Endothelial cell of umbilical vein (primary cell): ENCODE data around the gene RETSAT. TPM values are rescaled to one million over a fixed set of nuclear protein-coding genes. Genes with fewer than 3 reads are reported as not detected.

Experiments
- BruUV-seq: library from RNA; stranded (reverse); fragments of 400-500 nt; replicated peaks from 2 replicates; lab custom pipeline; 2021; lab: Mats Ljungman, UMichigan
- CTCF ChIA-PET: fragments of 300-600, 350-600 bp; sonication (Branson Sonifier 250); formaldehyde crosslinking; loops from one replicate; lab custom pipeline; 2021; ENCODE audit warnings: antibody characterized with exemption, inconsistent platforms; lab: Charles Lee
- POLR2A ChIA-PET: fragments of 300-600, 350-600 bp; sonication (Branson Sonifier 250); formaldehyde crosslinking; loops from one replicate; lab custom pipeline; 2021; ENCODE audit warnings: antibody characterized with exemption, inconsistent platforms; lab: Charles Lee
- DNase-seq: peaks from one replicate; pipeline ENCODE4 v3.0.0-alpha.2; 2011; ENCODE audit warnings: low read depth, low spot score
- FAIRE-seq: peaks from 2 replicates; lab custom pipeline; 2011; peaks lifted over from hg19 to GRCh38; lab: Jason Lieb, UNC
- H2AFZ ChIP-seq: 2 replicates; pipeline ENCODE4 v1.6.0; 2012; ENCODE audit warnings: low read depth, low read length, control low read depth, inconsistent platforms
- H3K27ac ChIP-seq: 2 replicates; pipeline ENCODE4 v1.5.1; 2011; ENCODE audit warnings: low read depth, mild to moderate bottlenecking, control low read depth, low read length, moderate library complexity; ENCODE audit not compliant: insufficient read depth
- H3K27me3 ChIP-seq, 2 experiments: 2 replicates each; pipeline versions ENCODE4 v1.6.0 to v1.6.1; 2011; ENCODE audit warnings: low read length in 2 of 2, mixed read lengths in 1 of 2; ENCODE audit not compliant: control insufficient read depth in 2 of 2, insufficient read depth in 2 of 2
- H3K36me3 ChIP-seq, 2 experiments: 2 replicates in 1 of 2; 3 replicates in 1 of 2; pipeline ENCODE4 v1.5.1; 2011; ENCODE audit warnings: low read length in 2 of 2, mild to moderate bottlenecking in 1 of 2, moderate library complexity in 1 of 2; ENCODE audit not compliant: control insufficient read depth in 2 of 2, insufficient read depth in 2 of 2; ENCODE audit errors: extremely low read depth in 1 of 2
- H3K4me1 ChIP-seq: 3 replicates; pipeline ENCODE4 v1.5.1; 2011; ENCODE audit warnings: mild to moderate bottlenecking, low read length; ENCODE audit not compliant: control insufficient read depth, insufficient read depth; ENCODE audit errors: extremely low read depth
- H3K4me2 ChIP-seq: 2 replicates; pipeline ENCODE4 v1.6.1; 2011; ENCODE audit warnings: low read length, control low read depth, mixed read lengths; ENCODE audit not compliant: insufficient read depth
- H3K4me3 ChIP-seq, 3 experiments: fragments of 200-600 bp in 1 of 3; sonication (generic), shearing (Covaris generic) in 1 of 3; replicated peaks in 1 of 3; 2 replicates each; pipeline ENCODE4 v1.5.1; 2011 to 2016; ENCODE audit warnings: control low read depth in 3 of 3, low read length in 3 of 3, mild to moderate bottlenecking in 2 of 3, inconsistent platforms in 1 of 3, low read depth in 1 of 3, moderate library complexity in 1 of 3; ENCODE audit not compliant: insufficient read depth in 1 of 3
- H3K79me2 ChIP-seq: 2 replicates; pipeline ENCODE4 v1.6.0; 2012; ENCODE audit warnings: low read length, inconsistent platforms; ENCODE audit not compliant: control insufficient read depth, insufficient read depth
- H3K9ac ChIP-seq: replicated peaks from 2 replicates; pipeline ENCODE3; 2011; ENCODE audit warnings: low read length, control low read depth; ENCODE audit not compliant: insufficient read depth; ENCODE audit errors: extremely low read depth
- H3K9me1 ChIP-seq: replicated peaks from 3 replicates; pipeline ENCODE4 v1.6.0; 2011; ENCODE audit warnings: mild to moderate bottlenecking, low read length; ENCODE audit not compliant: control insufficient read depth, insufficient read depth; ENCODE audit errors: extremely low read depth
- H3K9me3 ChIP-seq: replicated peaks from 2 replicates; pipeline ENCODE4 v1.5.1; 2012; ENCODE audit warnings: low read length, inconsistent platforms; ENCODE audit not compliant: control insufficient read depth, insufficient read depth
- H4K20me1 ChIP-seq: replicated peaks from 2 replicates; pipeline ENCODE3; 2011; ENCODE audit warnings: mild to moderate bottlenecking, low read length; ENCODE audit not compliant: control insufficient read depth, insufficient read depth; ENCODE audit errors: extremely low read depth
- EZH2 ChIP-seq: IDR thresholded peaks from 2 replicates; pipeline ENCODE4 v1.6.1; 2012; ENCODE audit warnings: borderline replicate concordance, low read depth, mild to moderate bottlenecking, moderate library complexity, low read length, inconsistent platforms; ENCODE audit not compliant: severe bottlenecking
- FOS ChIP-seq: IDR thresholded peaks from 2 replicates; pipeline ENCODE4 v1.6.1; 2011; ENCODE audit warnings: mild to moderate bottlenecking, low read length, moderate library complexity, borderline replicate concordance; ENCODE audit not compliant: insufficient read depth
- GATA2 ChIP-seq: IDR thresholded peaks from 2 replicates; pipeline ENCODE4 v1.7.0; 2011; ENCODE audit warnings: low read depth, mild to moderate bottlenecking, moderate library complexity, mixed read lengths, low read length; ENCODE audit not compliant: insufficient read length, insufficient read depth
- JUN ChIP-seq: IDR thresholded peaks from 2 replicates; pipeline ENCODE4 v1.6.1; 2011; ENCODE audit warnings: borderline replicate concordance, low read depth; ENCODE audit not compliant: insufficient read length, insufficient read depth
- MYC ChIP-seq: IDR thresholded peaks from one replicate; pipeline ENCODE4 v1.6.1; 2011; ENCODE audit warnings: mild to moderate bottlenecking, low read depth, low read length
- POLR2A ChIP-seq: IDR thresholded peaks from 2 replicates; pipeline ENCODE4 v1.6.1; 2012; ENCODE audit warnings: low read depth, mild to moderate bottlenecking, control low read depth, low read length
- POLR2AphosphoS5 ChIP-seq: IDR thresholded peaks from 2 replicates; pipeline ENCODE4 v1.6.1; 2012; ENCODE audit warnings: low read depth, mild to moderate bottlenecking, control low read depth, low read length, moderate library complexity; ENCODE audit not compliant: insufficient read depth
- dilution Hi-C: fragments of 300-500 bp; cut with MboI; formaldehyde crosslinking; loops from one replicate; pipeline ENCODE4 v1.15.0; 2019; ENCODE audit warnings: low sequenced_read_pairs; ENCODE audit not compliant: extremely low pct_ligation_motif_present
- intact Hi-C: fragments of 100-400 bp; cut with micrococcal nuclease; formaldehyde crosslinking; loops from one replicate; pipeline ENCODE4 v1.10.0; 2022
- polyA plus RNA-seq, 4 experiments: library from polyadenylated mRNA; depleted of rRNA in 3 of 4; stranded (reverse) in 3 of 4; unstranded in 1 of 4; fragments of >200 nt; gene quantifications; 2 replicates each; pipeline versions ENCODE4 v1.2.1 to v1.2.3, GENCODE V29; 2011 to 2012; ENCODE audit warnings: missing spikeins in 1 of 4
- total RNA-seq: library from RNA; stranded (reverse); gene quantifications from 2 replicates; pipeline ENCODE4 v1.2.3, GENCODE V29; 2021
- TF ChIP-seq, protein P1 (sequence below): IDR thresholded peaks from 2 replicates; pipeline ENCODE4 v1.6.1; 2011; ENCODE audit not compliant: insufficient read depth, insufficient read length
- TF ChIP-seq, protein P2 (sequence below), 2 donors: IDR thresholded peaks; 1 replicate in 1 of 2; 2 replicates in 1 of 2; pipeline ENCODE4 v1.5.1; 2011; ENCODE audit warnings: low read length in 2 of 2, mild to moderate bottlenecking in 2 of 2, moderate library complexity in 2 of 2, control low read depth in 1 of 2, inconsistent platforms in 1 of 2, low read depth in 1 of 2; ENCODE audit not compliant: insufficient read depth in 1 of 2; ENCODE audit errors: extremely low read depth in 1 of 2

The RETSAT gene
- total and polyA plus RNA-seq, 2 donors (not counting 3 experiments of a cell fraction or from before 2014, with no cell fraction given) = 43.8 to 59.1 TPM

DNA sequence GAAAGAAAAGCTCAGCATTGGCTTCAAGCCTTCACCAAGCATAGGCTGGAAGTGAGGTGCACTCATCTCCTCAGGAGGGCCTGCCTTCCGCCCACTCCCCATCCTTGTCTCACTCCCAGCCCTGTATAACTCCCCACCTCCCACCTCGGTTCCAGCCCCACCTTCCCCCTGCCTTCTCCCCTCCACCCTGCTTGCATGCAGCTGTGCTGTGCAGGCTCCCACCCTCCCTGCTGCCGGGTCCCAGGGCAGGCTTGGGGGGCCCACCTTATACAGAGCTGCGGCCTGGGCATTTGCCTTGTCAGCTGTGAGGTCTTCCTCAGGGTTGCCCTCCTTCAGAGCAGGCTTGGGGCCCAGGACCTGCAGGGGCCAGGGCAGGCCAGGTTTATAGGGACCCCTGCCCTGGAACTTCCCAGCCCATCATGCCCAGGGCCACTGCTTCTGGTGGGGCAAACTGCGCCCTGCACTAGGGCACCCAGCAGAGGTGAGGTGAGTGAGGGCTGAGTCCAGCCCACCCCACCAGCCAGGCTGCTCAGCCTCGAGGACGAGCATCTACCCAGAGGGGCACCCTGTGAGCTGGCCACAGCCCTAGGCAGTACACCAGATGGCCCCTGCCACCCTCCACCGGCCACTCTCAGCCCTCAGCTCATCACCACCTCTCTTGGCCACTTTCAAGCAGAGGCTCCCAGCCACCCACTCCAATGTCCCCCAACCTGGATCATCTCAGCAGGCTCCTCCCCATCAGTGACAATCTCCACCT, 44.3 kb upstream of the RETSAT start:
- intact Hi-C loops (no loop called here), dilution Hi-C loops (no loop called here)
- Histone ChIP-seq H3K79me2 (no peaks in the 10 kb centered on the region), H3K4me3 (no peak overlapping the region), H4K20me1 (no peaks in the 10 kb centered on the region), H2AFZ (no peak overlapping the region), H3K9me1 (no peaks in the 10 kb centered on the region), H3K9me3 (no peaks in the 10 kb centered on the region), H3K27me3 (no peaks in the 10 kb centered on the region), H3K36me3 (peaks cover 2% of the 10 kb centered on the region in 2 experiments), H3K4me1 (no peaks in the 10 kb centered on the region), H3K4me2 (no peak overlapping the region), H3K27ac (no peak overlapping the region), H3K9ac (no peak overlapping the region)
- DNase-seq = no peak
- ChIA-PET POLR2A (no interaction called here), CTCF (interaction anchor here (0.7 kb wide), 1 partner anchor 26 kb away, joined by 3 read pairs; no protein-coding TSS in a partner anchor)
- BruUV-seq = no TSS peak
- FAIRE-seq = no peak
- TF ChIP-seq POLR2AphosphoS5 = no peak
- TF ChIP-seq GATA2 = no peak
- TF ChIP-seq, protein P1, sequence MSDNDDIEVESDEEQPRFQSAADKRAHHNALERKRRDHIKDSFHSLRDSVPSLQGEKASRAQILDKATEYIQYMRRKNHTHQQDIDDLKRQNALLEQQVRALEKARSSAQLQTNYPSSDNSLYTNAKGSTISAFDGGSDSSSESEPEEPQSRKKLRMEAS = no peak
- no peak for TF ChIP-seq FOS
- TF ChIP-seq MYC = no peak
- TF ChIP-seq EZH2 = no peak
- TF ChIP-seq JUN = no peak
- no peak for TF ChIP-seq POLR2A
- TF ChIP-seq, protein P2, sequence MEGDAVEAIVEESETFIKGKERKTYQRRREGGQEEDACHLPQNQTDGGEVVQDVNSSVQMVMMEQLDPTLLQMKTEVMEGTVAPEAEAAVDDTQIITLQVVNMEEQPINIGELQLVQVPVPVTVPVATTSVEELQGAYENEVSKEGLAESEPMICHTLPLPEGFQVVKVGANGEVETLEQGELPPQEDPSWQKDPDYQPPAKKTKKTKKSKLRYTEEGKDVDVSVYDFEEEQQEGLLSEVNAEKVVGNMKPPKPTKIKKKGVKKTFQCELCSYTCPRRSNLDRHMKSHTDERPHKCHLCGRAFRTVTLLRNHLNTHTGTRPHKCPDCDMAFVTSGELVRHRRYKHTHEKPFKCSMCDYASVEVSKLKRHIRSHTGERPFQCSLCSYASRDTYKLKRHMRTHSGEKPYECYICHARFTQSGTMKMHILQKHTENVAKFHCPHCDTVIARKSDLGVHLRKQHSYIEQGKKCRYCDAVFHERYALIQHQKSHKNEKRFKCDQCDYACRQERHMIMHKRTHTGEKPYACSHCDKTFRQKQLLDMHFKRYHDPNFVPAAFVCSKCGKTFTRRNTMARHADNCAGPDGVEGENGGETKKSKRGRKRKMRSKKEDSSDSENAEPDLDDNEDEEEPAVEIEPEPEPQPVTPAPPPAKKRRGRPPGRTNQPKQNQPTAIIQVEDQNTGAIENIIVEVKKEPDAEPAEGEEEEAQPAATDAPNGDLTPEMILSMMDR (IDR thresholded peaks at IDR 0.05; ENCODE audit: extremely low read depth in 1 of 2, insufficient read depth in 1 of 2, low read depth in 1 of 2, low read length in 2 of 2) = no peak
